SU-DHL-6 (cell line): ENCODE results near the gene ANAPC2.
A peak's percentile ranks its signal among the peaks of the same experiment; 100 is the strongest.

Experiments used
- H2AFZ ChIP-seq: fragments of 200-600 bp; sonication (generic); 2 replicates; pipeline ENCODE4 v1.6.1; 2014; ENCODE audit warnings: low read depth, mild to moderate bottlenecking, moderate library complexity, mixed read lengths, antibody characterized with exemption, low read length; ENCODE audit not compliant: severe bottlenecking
- H3F3A ChIP-seq: fragments of 200-600 bp; shearing (Covaris generic); 2 replicates; pipeline ENCODE4 v1.6.0; 2016; ENCODE audit warnings: antibody characterized with exemption, mild to moderate bottlenecking; ENCODE audit not compliant: insufficient read depth
- H3K27ac ChIP-seq: fragments of 200-600 bp; sonication (generic); 2 replicates; pipeline ENCODE4 v1.5.1; 2016; ENCODE audit warnings: low read depth, mild to moderate bottlenecking, low read length, moderate library complexity, mixed read lengths
- H3K27me3 ChIP-seq: fragments of 200-600 bp; sonication (generic), shearing (Covaris generic); 2 replicates; pipeline ENCODE4 v1.6.0; 2014; ENCODE audit warnings: mild to moderate bottlenecking, low read length
- H3K36me3 ChIP-seq: fragments of 200-600 bp; sonication (generic); 2 replicates; pipeline ENCODE4 v1.6.1; 2014; ENCODE audit warnings: mild to moderate bottlenecking, low read length, mixed read lengths
- H3K4me2 ChIP-seq: fragments of 300-600, 200-600 bp; shearing (Covaris generic), sonication (generic); 2 replicates; pipeline ENCODE4 v1.6.0; 2014; ENCODE audit warnings: low read length, low read depth, mild to moderate bottlenecking; ENCODE audit not compliant: poor library complexity, severe bottlenecking
- H3K4me3 ChIP-seq: fragments of 200-600 bp; sonication (generic); 2 replicates; pipeline ENCODE4 v1.5.1; 2014; ENCODE audit warnings: antibody characterized with exemption, low read length, mild to moderate bottlenecking, mixed read lengths; ENCODE audit not compliant: insufficient read depth, poor library complexity, severe bottlenecking
- H3K79me2 ChIP-seq: fragments of 200-600 bp; sonication (generic); 2 replicates; pipeline ENCODE4 v1.6.1; 2014; ENCODE audit warnings: mild to moderate bottlenecking, low read length, moderate library complexity; ENCODE audit not compliant: insufficient read depth
- H3K9ac ChIP-seq: fragments of 200-600 bp; sonication (generic); 2 replicates; pipeline ENCODE4 v1.7.0; 2014; ENCODE audit warnings: mild to moderate bottlenecking, low read length
- H3K9me2 ChIP-seq: fragments of 200-600 bp; sonication (generic); replicated peaks from 2 replicates; pipeline ENCODE4 v1.6.1; 2014; ENCODE audit warnings: low read length; ENCODE audit not compliant: insufficient read depth
- H3K9me3 ChIP-seq: fragments of 200-600 bp; sonication (generic); 2 replicates; pipeline ENCODE4 v1.6.1; 2014; ENCODE audit warnings: low read length, mixed read lengths; ENCODE audit not compliant: insufficient read depth
- H4K20me1 ChIP-seq: fragments of 200-600 bp; sonication (generic); 2 replicates; pipeline ENCODE4 v1.6.1; 2014; ENCODE audit warnings: low read depth, mild to moderate bottlenecking, antibody characterized with exemption, low read length, moderate library complexity, mixed read lengths
- EZH2phosphoT487 ChIP-seq: fragments of 200-600 bp; sonication (generic), shearing (Covaris generic); conservative IDR thresholded peaks from 2 replicates; pipeline ENCODE4 v1.6.1; 2018; ENCODE audit warnings: mild to moderate bottlenecking, antibody characterized with exemption, low read length, moderate library complexity, mixed read lengths
- TF ChIP-seq, protein P1 (sequence below): fragments of 200-600 bp; sonication (generic); IDR thresholded peaks from one replicate; pipeline ENCODE4 v1.5.1; 2017; ENCODE audit warnings: antibody characterized with exemption, mild to moderate bottlenecking, low read length, moderate library complexity; ENCODE audit not compliant: insufficient read depth, poor library complexity, severe bottlenecking

ANAPC2 gene

DNA sequence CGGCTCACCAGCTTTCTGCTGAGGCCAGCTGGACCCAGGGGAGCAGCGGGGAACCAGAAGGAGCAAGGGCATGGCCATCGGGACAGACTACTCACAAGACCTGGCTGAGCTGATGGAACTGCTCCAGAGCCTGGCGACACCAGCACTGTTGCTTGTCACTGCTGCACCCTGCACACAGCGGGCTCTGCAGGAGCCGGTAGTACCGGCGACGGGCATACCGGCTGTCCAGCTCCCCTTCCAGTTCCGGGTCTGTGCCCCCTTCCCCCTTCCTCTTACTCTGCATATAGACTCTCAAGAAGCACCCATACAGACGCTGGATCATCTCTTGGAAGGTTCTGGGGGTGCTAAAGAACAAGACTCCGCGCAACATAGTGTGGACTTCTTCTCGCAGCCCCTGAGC is 974 bp downstream of the ANAPC2 start:
- H3K9ac ChIP-seq, result peak overlapping the region; percentile 97
- no peaks in the 10 kb centered on the region for H3K9me3 ChIP-seq
- H3K79me2 ChIP-seq, result peaks cover 20% of the 10 kb centered on the region
- H2AFZ ChIP-seq, result no peak overlapping the region
- H4K20me1 ChIP-seq, result no peaks in the 10 kb centered on the region
- no peaks in the 10 kb centered on the region for H3K36me3 ChIP-seq
- H3F3A ChIP-seq, result no peaks in the 10 kb centered on the region
- peak overlapping the region; percentile 96 for H3K4me3 ChIP-seq
- no peak for TF ChIP-seq EZH2phosphoT487
- TF ChIP-seq, protein P1, sequence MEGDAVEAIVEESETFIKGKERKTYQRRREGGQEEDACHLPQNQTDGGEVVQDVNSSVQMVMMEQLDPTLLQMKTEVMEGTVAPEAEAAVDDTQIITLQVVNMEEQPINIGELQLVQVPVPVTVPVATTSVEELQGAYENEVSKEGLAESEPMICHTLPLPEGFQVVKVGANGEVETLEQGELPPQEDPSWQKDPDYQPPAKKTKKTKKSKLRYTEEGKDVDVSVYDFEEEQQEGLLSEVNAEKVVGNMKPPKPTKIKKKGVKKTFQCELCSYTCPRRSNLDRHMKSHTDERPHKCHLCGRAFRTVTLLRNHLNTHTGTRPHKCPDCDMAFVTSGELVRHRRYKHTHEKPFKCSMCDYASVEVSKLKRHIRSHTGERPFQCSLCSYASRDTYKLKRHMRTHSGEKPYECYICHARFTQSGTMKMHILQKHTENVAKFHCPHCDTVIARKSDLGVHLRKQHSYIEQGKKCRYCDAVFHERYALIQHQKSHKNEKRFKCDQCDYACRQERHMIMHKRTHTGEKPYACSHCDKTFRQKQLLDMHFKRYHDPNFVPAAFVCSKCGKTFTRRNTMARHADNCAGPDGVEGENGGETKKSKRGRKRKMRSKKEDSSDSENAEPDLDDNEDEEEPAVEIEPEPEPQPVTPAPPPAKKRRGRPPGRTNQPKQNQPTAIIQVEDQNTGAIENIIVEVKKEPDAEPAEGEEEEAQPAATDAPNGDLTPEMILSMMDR, result no peak
- H3K4me2 ChIP-seq, result peak overlapping the region; percentile 79
- no peaks in the 10 kb centered on the region for H3K27me3 ChIP-seq
- no peaks in the 10 kb centered on the region for H3K9me2 ChIP-seq
- no peak overlapping the region for H3K27ac ChIP-seq

DNA sequence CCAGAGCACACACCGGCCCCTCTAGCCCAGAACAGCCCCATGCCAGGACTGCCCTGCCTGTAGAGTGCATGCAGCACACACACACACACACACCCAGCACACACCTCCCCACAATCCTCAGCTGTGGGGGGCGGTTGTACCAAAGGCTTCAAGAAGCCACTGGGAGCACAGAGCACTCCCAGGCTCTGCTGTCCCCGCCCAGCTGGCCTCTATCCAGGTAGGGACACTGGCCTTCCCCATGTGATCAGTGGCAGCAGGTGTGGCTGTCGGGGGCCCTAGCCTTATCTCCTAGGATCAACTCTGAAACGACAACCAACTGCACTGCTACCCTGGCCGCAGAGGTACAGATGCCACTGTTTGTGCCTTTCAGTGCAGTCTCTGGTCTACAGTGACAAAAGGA is 2.0 kb downstream of the ANAPC2 start:
- Histone ChIP-seq H3K79me2 (peaks cover 20% of the 10 kb centered on the region), H3K9ac (no peak overlapping the region), H3F3A (no peaks in the 10 kb centered on the region), H3K27me3 (no peaks in the 10 kb centered on the region), H3K4me2 (peak overlapping the region; percentile 79), H3K27ac (no peak overlapping the region), H2AFZ (no peak overlapping the region), H3K4me3 (no peak overlapping the region), H3K9me3 (no peaks in the 10 kb centered on the region), H4K20me1 (no peaks in the 10 kb centered on the region), H3K9me2 (no peaks in the 10 kb centered on the region), H3K36me3 (no peaks in the 10 kb centered on the region)
- TF ChIP-seq, protein P1, result no peak
- no peak for TF ChIP-seq EZH2phosphoT487

DNA sequence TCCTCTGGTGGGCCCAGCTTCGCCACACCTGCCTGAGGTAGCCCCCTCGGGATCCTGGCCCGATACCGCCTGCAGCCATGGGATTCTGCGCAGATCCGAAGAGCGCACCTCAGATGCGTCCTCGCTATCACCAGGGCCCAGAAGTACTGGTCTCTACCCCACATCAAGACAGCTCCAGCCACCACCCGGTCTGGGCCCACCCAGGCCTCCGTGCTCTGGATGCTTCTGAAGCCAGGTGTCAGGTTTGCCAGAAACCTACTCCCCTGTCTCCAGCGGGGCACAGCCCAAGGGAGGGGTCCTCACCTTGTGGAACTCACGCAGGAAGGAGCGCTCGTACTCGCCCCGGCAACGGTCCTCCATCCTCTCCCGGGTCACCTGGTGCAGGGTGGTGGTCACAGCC is 2.4 kb downstream of the ANAPC2 start:
- TF ChIP-seq, protein P1, result no peak
- no peak for TF ChIP-seq EZH2phosphoT487
- Histone ChIP-seq H4K20me1 (no peaks in the 10 kb centered on the region), H3K4me2 (no peak overlapping the region), H3K36me3 (no peaks in the 10 kb centered on the region), H3K9ac (no peak overlapping the region), H3K9me3 (no peaks in the 10 kb centered on the region), H3F3A (no peaks in the 10 kb centered on the region), H2AFZ (no peak overlapping the region), H3K27me3 (no peaks in the 10 kb centered on the region), H3K9me2 (no peaks in the 10 kb centered on the region), H3K4me3 (no peak overlapping the region), H3K79me2 (peaks cover 20% of the 10 kb centered on the region), H3K27ac (no peak overlapping the region)
